Right ventricle myocardium inferior (tissue), 1 donor: ENCODE results near the gene CAMTA1. TPM values are rescaled to one million over a fixed set of nuclear protein-coding genes. Genes with fewer than 3 reads are reported as not detected.

ENCODE experiments used
- ATAC-seq: fragments of 200-7000 bp; cut with Tn5 transposase; one replicate; pipeline ENCODE4 v1.9.1; 2020; ENCODE audit warnings: mild to moderate bottlenecking, moderate library complexity
- DNase-seq: peaks from one replicate; pipeline ENCODE4 v3.0.0; 2021; ENCODE audit errors: missing footprints
- intact Hi-C: fragments of 100-400 bp; cut with DNase I; formaldehyde crosslinking; loops from one replicate; pipeline ENCODE4 v1.11.0; 2022
- total RNA-seq: library from RNA; stranded (reverse); fragmentation: NEBNext Ultra II Directional; extraction: Animal tissue kit (Norgen Biotek cat#: 25700); gene quantifications from one replicate; pipeline ENCODE4 v1.2.1, GENCODE V29; 2021
- donor health status: DM: no; HTN: yes; CAD: no; lungs with severe emphysema.

Gene CAMTA1
- total RNA-seq, 1 donor from 2014 or later = 159 TPM

GRCh38 chr1:6776389-6776788 lies 8.9 kb upstream of the CAMTA1 start:
- ATAC-seq = no peak
- DNase-seq = no peak
- intact Hi-C loops = no loop called here

GRCh38 chr1:6776895-6777294 lies 8.4 kb upstream of the CAMTA1 start:
- intact Hi-C loops = no loop called here
- no peak for DNase-seq
- ATAC-seq = no peak

GRCh38 chr1:6777813-6778212 lies 7.4 kb upstream of the CAMTA1 start:
- DNase-seq (no peak), ATAC-seq (no peak)
- intact Hi-C loops = no loop called here

GRCh38 chr1:6779089-6779805 lies 6.0 kb upstream of the CAMTA1 start:
- no peak for ATAC-seq
- DNase-seq = no peak
- intact Hi-C loops = no loop called here

GRCh38 chr1:6782151-6782550 lies 3.1 kb upstream of the CAMTA1 start:
- DNase-seq = no peak
- intact Hi-C loops = loop anchor here (5.0 kb wide), 2 partner anchors 55 to 80 kb away; partner anchors contain the start of gene DNAJC11
- ATAC-seq = no peak

- no peak for ATAC-seq
- intact Hi-C loops = loop anchor here (5.0 kb wide), 2 partner anchors 56 to 81 kb away; partner anchors contain the start of gene DNAJC11
- DNase-seq = no peak
Measured at GRCh38 chr1:6783221-6783620, 2.0 kb upstream of the CAMTA1 start.

- ATAC-seq (peak; percentile 0), DNase-seq (no peak)
- intact Hi-C loops = loop anchor here (1.0 to 5.0 kb wide), 3 partner anchors 41 to 82 kb away; partner anchors contain the start of gene DNAJC11
Measured at GRCh38 chr1:6783936-6784559, 1.2 kb upstream of the CAMTA1 start.

- ATAC-seq = peak; percentile 93
- DNase-seq = peak; percentile 99
- intact Hi-C loops = loop anchor here (1.0 to 5.0 kb wide), 3 partner anchors 41 to 82 kb away; partner anchors contain the start of gene DNAJC11
Measured at GRCh38 chr1:6784560-6785317, 515 bp upstream of the CAMTA1 start.

GRCh38 chr1:6785728-6786505 lies 663 bp downstream of the CAMTA1 start:
- ATAC-seq (no peak), DNase-seq (peak; percentile 79)

GRCh38 chr1:6788946-6789345 lies 3.7 kb downstream of the CAMTA1 start:
- no peak for DNase-seq
- ATAC-seq = no peak
- intact Hi-C loops = no loop called here

More at GRCh38 chr1:6785728-6786505, 663 bp downstream of the CAMTA1 start:
- intact Hi-C loops = no loop called here

GRCh38 chr1:6790146-6790545 lies 4.9 kb downstream of the CAMTA1 start:
- DNase-seq = no peak
- intact Hi-C loops = loop anchor here (5.0 kb wide), 2 partner anchors 102 to 282 kb away; no protein-coding TSS in a partner anchor
- no peak for ATAC-seq

GRCh38 chr1:6794164-6794563 lies 8.9 kb downstream of the CAMTA1 start:
- ATAC-seq (no peak), DNase-seq (no peak)
- intact Hi-C loops = loop anchor here (5.0 kb wide), 2 partner anchors 98 to 278 kb away; no protein-coding TSS in a partner anchor

- ATAC-seq = no peak
- intact Hi-C loops = loop anchor here (5.0 kb wide), 2 partner anchors 37 to 412 kb away; no protein-coding TSS in a partner anchor
Measured at GRCh38 chr1:6795203-6795602, 9.9 kb downstream of the CAMTA1 start.

GRCh38 chr1:6795661-6796060 lies 10.4 kb downstream of the CAMTA1 start:
- ATAC-seq (no peak), DNase-seq (no peak)
- intact Hi-C loops = loop anchor here (5.0 kb wide), 2 partner anchors 37 to 412 kb away; no protein-coding TSS in a partner anchor

More at GRCh38 chr1:6795203-6795602, 9.9 kb downstream of the CAMTA1 start:
- DNase-seq = no peak

GRCh38 chr1:6796095-6796494 lies 10.8 kb downstream of the CAMTA1 start:
- no peak for DNase-seq
- no peak for ATAC-seq
- intact Hi-C loops = loop anchor here (5.0 kb wide), 2 partner anchors 36 to 411 kb away; no protein-coding TSS in a partner anchor

GRCh38 chr1:6799499-6799898 lies 14.2 kb downstream of the CAMTA1 start:
- DNase-seq = no peak
- ATAC-seq = no peak
- intact Hi-C loops = loop anchor here (5.0 kb wide), 2 partner anchors 33 to 408 kb away; no protein-coding TSS in a partner anchor

- intact Hi-C loops = no loop called here
- ATAC-seq (no peak), DNase-seq (no peak)
Measured at GRCh38 chr1:6800745-6801144, 15.5 kb downstream of the CAMTA1 start.

- intact Hi-C loops = no loop called here
- DNase-seq = no peak
- ATAC-seq = peak; percentile 46
Measured at GRCh38 chr1:6801199-6801598, 15.9 kb downstream of the CAMTA1 start.
